Astrocyte (in vitro differentiated cells and primary cell): Measurements from ENCODE around the gene HRH2. TPM values are rescaled to one million over a fixed set of nuclear protein-coding genes. Genes with fewer than 3 reads are reported as not detected.

Experiments
- DNase-seq: peaks from one replicate; pipeline ENCODE4 v3.0.0-alpha.2; 2010; ENCODE audit warnings: low read depth
- FAIRE-seq: peaks from 2 replicates; lab custom pipeline; 2011; peaks lifted over from hg19 to GRCh38; lab: Jason Lieb, UNC
- H2AFZ ChIP-seq: 2 replicates; pipeline ENCODE4 v1.6.0; 2012; ENCODE audit warnings: low read depth, low read length, inconsistent platforms
- H3K27ac ChIP-seq: 2 replicates; pipeline ENCODE4 v1.5.1; 2011; ENCODE audit warnings: low read depth, low read length, inconsistent platforms
- H3K27me3 ChIP-seq: 2 replicates; pipeline ENCODE4 v1.6.0; 2011; ENCODE audit warnings: low read length, inconsistent platforms; ENCODE audit not compliant: insufficient read depth
- H3K36me3 ChIP-seq: 2 replicates; pipeline ENCODE4 v1.5.1; 2011; ENCODE audit warnings: low read length, inconsistent platforms; ENCODE audit not compliant: insufficient read depth
- H3K4me1 ChIP-seq: 2 replicates; pipeline ENCODE4 v1.5.1; 2011; ENCODE audit warnings: low read length, inconsistent platforms; ENCODE audit not compliant: insufficient read depth
- H3K4me2 ChIP-seq: 2 replicates; pipeline ENCODE4 v1.6.0; 2012; ENCODE audit warnings: low read length, inconsistent platforms
- H3K4me3 ChIP-seq: 2 replicates; pipeline ENCODE4 v1.5.1; 2011; ENCODE audit warnings: low read depth, mild to moderate bottlenecking, low read length, inconsistent platforms; ENCODE audit not compliant: insufficient read depth
- H3K79me2 ChIP-seq: 2 replicates; pipeline ENCODE4 v1.6.0; 2012; ENCODE audit warnings: mild to moderate bottlenecking, low read length, inconsistent platforms; ENCODE audit not compliant: insufficient read depth
- H3K9ac ChIP-seq: 2 replicates; pipeline ENCODE4 v1.6.0; 2012; ENCODE audit warnings: mild to moderate bottlenecking, low read length, inconsistent platforms
- H3K9me3 ChIP-seq: 2 replicates; pipeline ENCODE4 v1.5.1; 2012; ENCODE audit warnings: low read depth, mild to moderate bottlenecking, low read length, inconsistent platforms; ENCODE audit not compliant: insufficient read depth
- H4K20me1 ChIP-seq: 2 replicates; pipeline ENCODE4 v1.6.0; 2012; ENCODE audit warnings: low read length, inconsistent platforms; ENCODE audit not compliant: insufficient read depth
- H3K27ac Mint-ChIP-seq: one replicate; pipeline ENCODE4 v1.8.0; 2021; ENCODE audit warnings: mild to moderate bottlenecking, mixed read lengths; ENCODE audit not compliant: unreplicated experiment
- H3K27me3 Mint-ChIP-seq: one replicate; pipeline ENCODE4 v1.8.0; 2021; ENCODE audit warnings: low read depth, mixed read lengths; ENCODE audit not compliant: unreplicated experiment
- H3K36me3 Mint-ChIP-seq: one replicate; pipeline ENCODE4 v1.8.0; 2021; ENCODE audit warnings: low read depth, mixed read lengths; ENCODE audit not compliant: unreplicated experiment
- H3K4me1 Mint-ChIP-seq: one replicate; pipeline ENCODE4 v1.8.0; 2021; ENCODE audit warnings: low read depth, mixed read lengths; ENCODE audit not compliant: unreplicated experiment
- H3K4me3 Mint-ChIP-seq: one replicate; pipeline ENCODE4 v1.8.0; 2021; ENCODE audit warnings: mild to moderate bottlenecking, moderate library complexity, mixed read lengths; ENCODE audit not compliant: unreplicated experiment
- H3K9me3 Mint-ChIP-seq: one replicate; pipeline ENCODE4 v1.8.0; 2021; ENCODE audit warnings: mild to moderate bottlenecking, mixed read lengths; ENCODE audit not compliant: unreplicated experiment
- CTCF ChIP-seq: IDR thresholded peaks from 2 replicates; pipeline ENCODE4 v1.5.1; 2011; ENCODE audit warnings: low read depth, mild to moderate bottlenecking, inconsistent platforms, low read length, moderate library complexity; ENCODE audit not compliant: insufficient read depth
- EZH2 ChIP-seq: IDR thresholded peaks from 2 replicates; pipeline ENCODE4 v1.6.1; 2012; ENCODE audit warnings: mild to moderate bottlenecking, low read length, inconsistent platforms; ENCODE audit not compliant: insufficient read depth
- total RNA-seq: library from RNA; stranded (reverse); gene quantifications from 2 replicates; pipeline ENCODE4 v1.2.1, GENCODE V29; 2021

The HRH2 gene
- total RNA-seq, 1 donor from 2014 or later = 1.9 TPM

DNA sequence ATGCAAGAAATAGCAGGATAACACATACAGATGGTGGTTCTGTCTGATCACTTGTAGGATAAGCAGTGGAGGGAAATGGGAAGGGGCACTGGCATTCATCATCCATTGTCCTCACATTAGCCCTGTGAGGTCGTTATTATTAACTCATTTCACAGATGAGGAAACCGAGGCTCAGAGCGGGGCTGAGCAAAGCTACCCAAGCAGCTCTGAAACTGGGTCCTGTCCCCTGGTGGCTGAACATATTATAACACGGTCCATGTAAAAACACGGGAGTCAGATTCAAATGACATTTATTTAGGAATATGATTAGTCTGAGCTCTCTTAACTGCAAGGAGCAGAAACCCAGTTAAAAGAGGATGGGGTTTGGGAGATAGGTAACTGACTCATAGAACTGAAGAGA lies 43.1 kb downstream of the HRH2 start:
- H3K27me3 Mint-ChIP-seq = peaks cover 13% of the 10 kb centered on the region
- no peak for FAIRE-seq

GRCh38 chr5:175701797-175702196 lies 43.9 kb downstream of the HRH2 start:
- DNase-seq (no peak), FAIRE-seq (no peak)
- Histone ChIP-seq H3K36me3 (no peaks in the 10 kb centered on the region), H3K9me3 (no peaks in the 10 kb centered on the region), H3K9ac (no peak overlapping the region), H3K4me2 (no peak overlapping the region), H3K4me1 (no peaks in the 10 kb centered on the region), H2AFZ (no peak overlapping the region), H3K27me3 (no peaks in the 10 kb centered on the region), H3K4me3 (no peak overlapping the region), H4K20me1 (no peaks in the 10 kb centered on the region), H3K27ac (no peak overlapping the region), H3K79me2 (no peaks in the 10 kb centered on the region)
- H3K4me1 Mint-ChIP-seq = no peaks in the 10 kb centered on the region
- H3K27me3 Mint-ChIP-seq = peaks cover 13% of the 10 kb centered on the region
- H3K9me3 Mint-ChIP-seq = peaks cover 3% of the 10 kb centered on the region
- no peak overlapping the region for H3K4me3 Mint-ChIP-seq
- no peak for TF ChIP-seq CTCF
- TF ChIP-seq EZH2 = no peak
- no peak overlapping the region for H3K27ac Mint-ChIP-seq
- no peaks in the 10 kb centered on the region for H3K36me3 Mint-ChIP-seq

More for the DNA sequence above, 43.1 kb downstream of the HRH2 start:
- Histone ChIP-seq H3K4me2 (no peak overlapping the region), H3K27ac (no peak overlapping the region), H3K27me3 (no peaks in the 10 kb centered on the region), H3K79me2 (no peaks in the 10 kb centered on the region), H3K9ac (no peak overlapping the region), H3K36me3 (no peaks in the 10 kb centered on the region), H3K9me3 (no peaks in the 10 kb centered on the region), H3K4me3 (no peak overlapping the region), H2AFZ (no peak overlapping the region), H3K4me1 (no peaks in the 10 kb centered on the region), H4K20me1 (no peaks in the 10 kb centered on the region)
- TF ChIP-seq CTCF (peak; percentile 17), EZH2 (no peak)
- peaks cover 3% of the 10 kb centered on the region for H3K9me3 Mint-ChIP-seq
- no peaks in the 10 kb centered on the region for H3K36me3 Mint-ChIP-seq
- H3K27ac Mint-ChIP-seq = no peak overlapping the region
- no peak for DNase-seq
- H3K4me1 Mint-ChIP-seq = no peaks in the 10 kb centered on the region
- H3K4me3 Mint-ChIP-seq = no peak overlapping the region

- Histone ChIP-seq H3K9ac (no peak overlapping the region), H4K20me1 (no peaks in the 10 kb centered on the region), H3K4me2 (no peak overlapping the region), H3K27ac (no peak overlapping the region), H3K4me1 (no peaks in the 10 kb centered on the region), H3K79me2 (no peaks in the 10 kb centered on the region), H3K27me3 (no peaks in the 10 kb centered on the region), H3K4me3 (no peak overlapping the region), H3K36me3 (no peaks in the 10 kb centered on the region), H3K9me3 (no peaks in the 10 kb centered on the region), H2AFZ (no peak overlapping the region)
- peaks cover 12% of the 10 kb centered on the region for H3K9me3 Mint-ChIP-seq
- TF ChIP-seq CTCF (no peak), EZH2 (no peak)
- DNase-seq = no peak
- no peaks in the 10 kb centered on the region for H3K4me1 Mint-ChIP-seq
- H3K27me3 Mint-ChIP-seq = peaks cover 11% of the 10 kb centered on the region
- H3K4me3 Mint-ChIP-seq = no peak overlapping the region
- no peak for FAIRE-seq
- H3K27ac Mint-ChIP-seq = no peak overlapping the region
- H3K36me3 Mint-ChIP-seq = peaks cover 7% of the 10 kb centered on the region
These were observed 48.6 kb downstream of the HRH2 start for GRCh38 chr5:175706499-175706898.
